Vagina (tissue), 2 donors: ENCODE results near the gene SHISA9.

Source experiments
- POLR2A ChIP-seq, 2 donors: fragments of 450-650 bp; IDR thresholded peaks; one replicate each; pipeline ENCODE4 v1.6.1; 2017; ENCODE audit warnings: antibody characterized with exemption in 2 of 2, mild to moderate bottlenecking in 2 of 2, moderate library complexity in 2 of 2
- POLR2AphosphoS5 ChIP-seq, 2 donors: sonication (generic); formaldehyde crosslinking; IDR thresholded peaks; one replicate each; pipeline ENCODE4 v1.9.0; 2017; ENCODE audit warnings: antibody characterized with exemption in 2 of 2, mild to moderate bottlenecking in 2 of 2, low read depth in 1 of 2; ENCODE audit not compliant: insufficient read depth in 1 of 2
- TF ChIP-seq, protein P1 (sequence below), 3 experiments: fragments of 450-650 bp in 2 of 3; fragments of 200-600 bp in 1 of 3; sonication (generic) in 1 of 3; IDR thresholded peaks; one replicate each; pipeline ENCODE4 v1.5.1; 2017 to 2019; ENCODE audit warnings: antibody characterized with exemption in 3 of 3, mild to moderate bottlenecking in 2 of 3, moderate library complexity in 2 of 3

DNA sequence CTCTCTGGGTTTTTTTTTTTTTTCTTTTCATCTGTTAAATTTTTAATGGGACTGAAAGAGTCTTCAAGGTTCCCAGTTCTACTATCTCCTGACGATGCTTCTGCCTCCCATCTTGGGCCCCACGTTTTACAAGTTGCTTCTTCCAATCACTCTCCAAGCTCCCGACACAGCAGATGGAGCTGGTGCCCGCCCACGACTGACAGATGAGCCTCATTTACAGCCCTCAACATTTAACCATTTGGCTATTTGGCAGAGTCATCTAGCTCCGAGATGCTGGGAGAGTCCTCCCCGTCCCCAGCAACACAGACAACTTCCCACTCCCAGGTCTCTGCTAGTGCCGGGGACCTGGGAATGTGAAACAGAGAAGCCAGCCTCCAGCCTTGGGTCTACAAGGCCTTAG, 276.9 kb downstream of the SHISA9 start:
- TF ChIP-seq, protein P1, sequence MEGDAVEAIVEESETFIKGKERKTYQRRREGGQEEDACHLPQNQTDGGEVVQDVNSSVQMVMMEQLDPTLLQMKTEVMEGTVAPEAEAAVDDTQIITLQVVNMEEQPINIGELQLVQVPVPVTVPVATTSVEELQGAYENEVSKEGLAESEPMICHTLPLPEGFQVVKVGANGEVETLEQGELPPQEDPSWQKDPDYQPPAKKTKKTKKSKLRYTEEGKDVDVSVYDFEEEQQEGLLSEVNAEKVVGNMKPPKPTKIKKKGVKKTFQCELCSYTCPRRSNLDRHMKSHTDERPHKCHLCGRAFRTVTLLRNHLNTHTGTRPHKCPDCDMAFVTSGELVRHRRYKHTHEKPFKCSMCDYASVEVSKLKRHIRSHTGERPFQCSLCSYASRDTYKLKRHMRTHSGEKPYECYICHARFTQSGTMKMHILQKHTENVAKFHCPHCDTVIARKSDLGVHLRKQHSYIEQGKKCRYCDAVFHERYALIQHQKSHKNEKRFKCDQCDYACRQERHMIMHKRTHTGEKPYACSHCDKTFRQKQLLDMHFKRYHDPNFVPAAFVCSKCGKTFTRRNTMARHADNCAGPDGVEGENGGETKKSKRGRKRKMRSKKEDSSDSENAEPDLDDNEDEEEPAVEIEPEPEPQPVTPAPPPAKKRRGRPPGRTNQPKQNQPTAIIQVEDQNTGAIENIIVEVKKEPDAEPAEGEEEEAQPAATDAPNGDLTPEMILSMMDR (IDR thresholded peaks at IDR 0.05), result no peak
- TF ChIP-seq POLR2AphosphoS5 (IDR thresholded peaks at IDR 0.05; ENCODE audit: insufficient read depth in 1 of 2, low read depth in 1 of 2), result no peak
- TF ChIP-seq POLR2A (IDR thresholded peaks at IDR 0.05), result no peak
